ENCODE data around the gene PDE1C.

Gene PDE1C

GRCh38 chr7:32074787-32075585 is 4.8 kb upstream of the PDE1C start:
- no peak for DNase-seq (ENCODE audit: low spot score)

GRCh38 chr7:32073533-32073932 is 3.3 kb upstream of the PDE1C start:
- no peak for DNase-seq (ENCODE audit: low spot score)

DNA sequence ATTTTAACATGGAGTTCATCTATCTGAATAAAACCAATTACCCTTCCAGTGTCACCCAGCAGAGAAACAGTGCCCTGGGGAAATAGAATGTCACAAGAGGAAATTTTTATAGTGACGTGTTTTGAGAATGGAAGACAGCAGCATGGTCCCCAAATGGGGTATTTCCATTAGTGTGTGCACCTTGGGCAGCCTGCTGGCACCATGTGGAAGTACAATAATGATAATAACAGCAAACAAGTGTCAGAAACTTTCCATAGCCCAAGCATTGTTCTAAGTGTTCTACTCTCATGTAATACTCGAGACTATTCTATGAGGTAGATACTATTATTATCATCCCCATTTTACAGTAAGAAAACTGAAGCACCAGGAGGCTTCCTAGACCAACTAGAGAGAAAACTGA is 2.2 kb upstream of the PDE1C start:
- no peak for DNase-seq (ENCODE audit: low spot score)

- DNase-seq (ENCODE audit: low spot score), result no peak
Measured at GRCh38 chr7:32071466-32072091, 1.4 kb upstream of the PDE1C start.

- no peak for DNase-seq (ENCODE audit: low spot score)
Measured at GRCh38 chr7:32070051-32070405, 179 bp downstream of the PDE1C start.

- DNase-seq (ENCODE audit: low spot score), result no peak
Measured at GRCh38 chr7:32069116-32069650, 1.0 kb downstream of the PDE1C start.

GRCh38 chr7:32068411-32069101 is 1.7 kb downstream of the PDE1C start:
- no peak for DNase-seq (ENCODE audit: low spot score)

DNA sequence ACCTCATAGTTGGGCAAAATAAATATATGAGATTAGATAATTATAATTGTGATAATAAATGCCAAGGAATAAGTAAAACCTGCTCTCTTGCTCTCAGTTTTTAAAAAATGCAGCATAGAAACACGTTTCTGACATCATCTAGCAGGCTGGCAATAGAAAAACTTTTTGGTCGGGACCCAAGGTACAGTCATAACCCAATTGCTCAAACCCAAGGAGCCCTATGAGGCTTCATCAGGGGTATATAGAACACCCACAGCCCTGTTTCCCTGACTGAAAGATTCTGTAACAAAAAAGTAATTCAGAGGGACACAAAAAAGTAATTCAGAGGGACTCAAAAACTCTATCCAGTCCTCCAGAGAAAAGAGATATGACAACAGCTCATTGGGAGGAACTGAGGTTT is 3.8 kb downstream of the PDE1C start:
- no peak for DNase-seq (ENCODE audit: low spot score)

GRCh38 chr7:32063614-32064013 is 6.6 kb downstream of the PDE1C start:
- DNase-seq (ENCODE audit: low spot score), result no peak

DNA sequence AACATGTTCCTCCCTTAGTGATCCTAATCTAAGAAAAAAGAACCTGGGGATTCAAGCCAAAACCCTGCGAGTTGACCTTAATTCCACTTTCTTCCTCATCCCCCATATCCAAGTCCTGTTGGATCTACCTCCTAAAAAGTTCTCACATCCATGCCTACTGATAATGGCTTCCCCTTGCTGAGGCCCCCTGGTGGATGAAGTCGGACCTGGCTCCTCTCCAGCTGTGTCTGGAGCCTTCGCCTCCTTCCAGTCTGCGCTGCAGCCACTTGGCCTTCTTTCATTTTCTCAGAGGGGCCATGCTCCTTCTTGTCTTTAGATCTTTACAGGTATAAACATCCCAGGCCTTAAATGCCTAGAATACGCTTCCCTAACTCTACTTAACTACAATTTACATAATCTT is 8.1 kb downstream of the PDE1C start:
- DNase-seq (ENCODE audit: low spot score), result no peak

- no peak for DNase-seq (ENCODE audit: low spot score)
Measured at GRCh38 chr7:32061346-32061745, 8.9 kb downstream of the PDE1C start.

GRCh38 chr7:32059289-32060011 is 10.8 kb downstream of the PDE1C start:
- DNase-seq (ENCODE audit: low spot score), result no peak

- DNase-seq (ENCODE audit: low spot score), result no peak
Measured at GRCh38 chr7:32058002-32058401, 12.2 kb downstream of the PDE1C start.

- no peak for DNase-seq (ENCODE audit: low spot score)
Measured at GRCh38 chr7:32056767-32057166, 13.4 kb downstream of the PDE1C start.

DNA sequence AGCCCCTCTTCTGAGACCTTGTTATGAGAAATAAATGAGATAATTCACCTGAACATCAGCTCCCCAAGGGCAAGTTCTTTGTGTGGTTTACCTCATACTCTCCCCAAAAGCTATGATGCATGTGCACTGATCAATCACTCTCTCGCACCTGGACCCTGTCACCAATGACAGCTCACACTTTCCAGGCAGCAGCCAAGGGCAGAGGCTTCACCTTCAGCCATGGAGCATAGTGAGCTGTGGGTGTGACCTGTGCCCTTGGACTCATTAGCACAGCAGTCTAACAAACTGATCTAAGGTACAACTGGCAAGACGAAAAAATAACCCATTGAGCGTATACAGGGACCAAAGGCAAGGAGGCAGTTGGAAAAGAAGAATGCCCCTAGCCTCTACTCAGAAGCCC is 17.0 kb downstream of the PDE1C start:
- no peak for DNase-seq (ENCODE audit: low spot score)

DNA sequence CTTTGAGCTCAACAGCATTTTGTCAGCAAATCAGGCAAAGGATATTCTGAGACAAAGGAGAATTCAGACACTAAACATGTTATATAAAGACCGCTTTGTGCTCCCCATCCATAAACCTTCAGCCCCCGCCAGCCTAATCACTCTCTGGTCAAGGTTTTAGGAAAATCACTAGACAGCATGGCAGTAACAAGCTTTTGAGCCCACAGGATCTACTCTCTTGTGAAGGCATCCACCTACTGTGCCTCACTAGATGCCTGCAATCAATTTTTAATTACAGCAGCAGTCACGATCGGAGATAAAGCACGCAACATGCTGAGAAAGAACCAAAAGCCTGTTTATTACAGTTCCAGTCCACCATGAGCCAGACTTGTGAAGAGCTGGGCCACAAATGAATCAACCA is 19.1 kb downstream of the PDE1C start:
- no peak for DNase-seq (ENCODE audit: low spot score)

GRCh38 chr7:32049599-32049998 is 20.6 kb downstream of the PDE1C start:
- no peak for DNase-seq (ENCODE audit: low spot score)

- no peak for DNase-seq (ENCODE audit: low spot score)
Measured at GRCh38 chr7:32048970-32049491, 21.2 kb downstream of the PDE1C start.

GRCh38 chr7:32047801-32048200 is 22.4 kb downstream of the PDE1C start:
- no peak for DNase-seq (ENCODE audit: low spot score)

- DNase-seq (ENCODE audit: low spot score), result no peak
Measured at GRCh38 chr7:32047075-32047474, 23.1 kb downstream of the PDE1C start.

DNA sequence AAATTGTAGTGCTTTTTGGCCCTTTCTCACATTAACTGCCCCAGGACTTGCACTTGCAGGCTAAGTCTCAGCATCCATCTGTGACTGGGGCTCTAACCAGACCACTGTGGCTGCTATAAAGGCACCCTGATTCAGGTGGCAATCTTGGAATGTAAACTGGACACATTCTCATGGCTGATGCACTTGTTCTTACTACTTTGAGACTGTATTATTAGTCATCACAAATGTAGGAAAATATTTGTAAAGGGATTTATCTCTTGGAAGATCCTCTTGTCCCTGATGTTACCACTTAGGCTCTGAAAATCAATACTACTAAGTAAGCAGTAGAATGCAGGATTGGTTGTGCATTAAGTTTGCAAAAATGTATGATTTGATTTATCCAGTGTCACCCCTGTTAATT is 25.0 kb downstream of the PDE1C start:
- DNase-seq (ENCODE audit: low spot score), result no peak

GRCh38 chr7:32044739-32045138 is 25.5 kb downstream of the PDE1C start:
- DNase-seq (ENCODE audit: low spot score), result no peak
